Mesendoderm (in vitro differentiated cells): ENCODE data around the gene ADAMTS17.

Source experiments
- DNase-seq: peaks from one replicate; pipeline ENCODE4 v3.0.0; 2013
- H2AK5ac ChIP-seq: 2 replicates; pipeline ENCODE4 v1.6.1; 2013; ENCODE audit warnings: low read length, inconsistent platforms
- H2BK120ac ChIP-seq: 2 replicates; pipeline ENCODE4 v1.6.1; 2013; ENCODE audit warnings: low read depth, mild to moderate bottlenecking, low read length, moderate library complexity, mixed read lengths
- H2BK15ac ChIP-seq: replicated peaks from 2 replicates; pipeline ENCODE4 v1.6.1; 2013; ENCODE audit warnings: low read depth, mild to moderate bottlenecking, moderate library complexity
- H2BK5ac ChIP-seq: 2 replicates; pipeline ENCODE4 v1.6.1; 2013; ENCODE audit warnings: low read length, inconsistent platforms
- H3K18ac ChIP-seq: 2 replicates; pipeline ENCODE4 v1.6.1; 2013; ENCODE audit warnings: mild to moderate bottlenecking, low read length, mixed read lengths
- H3K23ac ChIP-seq: one replicate; pipeline ENCODE4 v1.6.1; 2013; ENCODE audit warnings: low read length
- H3K27ac ChIP-seq: 2 replicates; pipeline ENCODE4 v1.5.1; 2013; ENCODE audit warnings: low read depth, mild to moderate bottlenecking, inconsistent platforms, low read length, moderate library complexity
- H3K27me3 ChIP-seq: 2 replicates; pipeline ENCODE4 v1.6.1; 2013; ENCODE audit warnings: low read length, control low read depth, mild to moderate bottlenecking, inconsistent platforms; ENCODE audit not compliant: insufficient read depth, poor library complexity
- H3K36me3 ChIP-seq: 2 replicates; pipeline ENCODE4 v1.6.1; 2013; ENCODE audit warnings: low read length, inconsistent platforms; ENCODE audit not compliant: control insufficient read depth, insufficient read depth
- H3K4ac ChIP-seq: one replicate; pipeline ENCODE4 v1.6.1; 2013; ENCODE audit warnings: low read depth, mild to moderate bottlenecking, low read length, moderate library complexity
- H3K4me1 ChIP-seq: 2 replicates; pipeline ENCODE4 v1.6.1; 2013; ENCODE audit warnings: low read depth, low read length, inconsistent platforms; ENCODE audit not compliant: control insufficient read depth
- H3K4me2 ChIP-seq: 2 replicates; pipeline ENCODE4 v1.6.1; 2013; ENCODE audit warnings: low read length
- H3K4me3 ChIP-seq: 2 replicates; pipeline ENCODE4 v1.5.1; 2013; ENCODE audit warnings: mild to moderate bottlenecking, low read length
- H3K56ac ChIP-seq: one replicate; pipeline ENCODE4 v1.6.1; 2013; ENCODE audit warnings: low read length
- H3K79me1 ChIP-seq: 2 replicates; pipeline ENCODE4 v1.6.1; 2013; ENCODE audit warnings: low read length, inconsistent platforms
- H3K79me2 ChIP-seq: 2 replicates; pipeline ENCODE4 v1.6.1; 2013; ENCODE audit warnings: mild to moderate bottlenecking, low read length; ENCODE audit not compliant: control insufficient read depth, insufficient read depth
- H3K9ac ChIP-seq: 2 replicates; pipeline ENCODE4 v1.6.1; 2013; ENCODE audit warnings: low read length, inconsistent platforms
- H4K5ac ChIP-seq: one replicate; pipeline ENCODE4 v1.6.1; 2013; ENCODE audit warnings: low read length
- H4K8ac ChIP-seq: one replicate; pipeline ENCODE4 v1.6.1; 2013; ENCODE audit warnings: low read depth, mild to moderate bottlenecking, control low read depth, low read length, moderate library complexity
- WGBS: extraction: QIAGEN DNeasy Blood & Tissue Kit; methylation state at CpG from one replicate; pipeline ENCODE4 v1.1.7; 2013; ENCODE audit warnings: low lambda C conversion rate, missing lambda C conversion rate; ENCODE audit not compliant: insufficient coverage; ENCODE audit errors: extremely low coverage; 5-methylcytosine and 5-hydroxymethylcytosine counted together

ADAMTS17 gene

GRCh38 chr15:100115066-100115710, 226.6 kb downstream of the ADAMTS17 start:
- Histone ChIP-seq H3K4ac (no peak overlapping the region), H2BK120ac (no peak overlapping the region), H2AK5ac (no peak overlapping the region), H3K27me3 (no peaks in the 10 kb centered on the region), H3K36me3 (no peaks in the 10 kb centered on the region), H3K4me2 (no peak overlapping the region), H3K79me2 (no peaks in the 10 kb centered on the region), H4K8ac (no peak overlapping the region), H2BK5ac (no peak overlapping the region), H3K9ac (no peak overlapping the region), H3K4me3 (no peak overlapping the region), H3K4me1 (peaks cover 2% of the 10 kb centered on the region), H3K56ac (no peak overlapping the region), H2BK15ac (no peak overlapping the region), H4K5ac (no peak overlapping the region), H3K18ac (no peak overlapping the region), H3K23ac (no peak overlapping the region), H3K79me1 (no peaks in the 10 kb centered on the region), H3K27ac (no peak overlapping the region)
- WGBS, result no CpG with 5 or more reads among the region's 19 CpGs
- no peak for DNase-seq

GRCh38 chr15:100114571-100114970, 227.2 kb downstream of the ADAMTS17 start:
- Histone ChIP-seq H2BK5ac (no peak overlapping the region), H4K8ac (no peak overlapping the region), H3K4me3 (no peak overlapping the region), H3K56ac (no peak overlapping the region), H3K4ac (no peak overlapping the region), H3K4me2 (no peak overlapping the region), H3K9ac (no peak overlapping the region), H3K23ac (no peak overlapping the region), H3K27ac (no peak overlapping the region), H3K79me2 (no peaks in the 10 kb centered on the region), H3K18ac (no peak overlapping the region), H2AK5ac (no peak overlapping the region), H3K4me1 (peaks cover 2% of the 10 kb centered on the region), H3K27me3 (no peaks in the 10 kb centered on the region), H3K36me3 (no peaks in the 10 kb centered on the region), H2BK15ac (no peak overlapping the region), H2BK120ac (no peak overlapping the region), H4K5ac (no peak overlapping the region), H3K79me1 (no peaks in the 10 kb centered on the region)
- no CpG with 5 or more reads among the region's 9 CpGs for WGBS
- DNase-seq, result peak; percentile 54

GRCh38 chr15:100114100-100114499, 227.7 kb downstream of the ADAMTS17 start:
- no peak overlapping the region for H2BK5ac ChIP-seq
- no peak overlapping the region for H3K23ac ChIP-seq
- H2BK120ac ChIP-seq, result no peak overlapping the region
- no peaks in the 10 kb centered on the region for H3K79me1 ChIP-seq
- no peaks in the 10 kb centered on the region for H3K36me3 ChIP-seq
- H3K18ac ChIP-seq, result no peak overlapping the region
- no peak overlapping the region for H4K8ac ChIP-seq
- no peak overlapping the region for H3K27ac ChIP-seq
- H3K27me3 ChIP-seq, result no peaks in the 10 kb centered on the region
- H3K4me2 ChIP-seq, result no peak overlapping the region
- H3K79me2 ChIP-seq, result no peaks in the 10 kb centered on the region
- no peak overlapping the region for H4K5ac ChIP-seq
- no peak overlapping the region for H3K56ac ChIP-seq
- H2BK15ac ChIP-seq, result no peak overlapping the region
- no CpG with 5 or more reads among the region's 8 CpGs for WGBS
- H3K9ac ChIP-seq, result no peak overlapping the region
- no peak overlapping the region for H3K4ac ChIP-seq
- no peak overlapping the region for H3K4me3 ChIP-seq
- peaks cover 2% of the 10 kb centered on the region for H3K4me1 ChIP-seq
- H2AK5ac ChIP-seq, result no peak overlapping the region
- no peak for DNase-seq

GRCh38 chr15:100113351-100114080, 228.3 kb downstream of the ADAMTS17 start:
- Histone ChIP-seq H2AK5ac (no peak overlapping the region), H3K79me2 (no peaks in the 10 kb centered on the region), H4K8ac (no peak overlapping the region), H3K9ac (no peak overlapping the region), H2BK120ac (no peak overlapping the region), H3K18ac (no peak overlapping the region), H3K79me1 (no peaks in the 10 kb centered on the region), H3K56ac (no peak overlapping the region), H3K4ac (no peak overlapping the region), H2BK5ac (no peak overlapping the region), H3K4me2 (no peak overlapping the region), H3K4me3 (no peak overlapping the region), H2BK15ac (no peak overlapping the region), H3K27me3 (no peaks in the 10 kb centered on the region), H4K5ac (no peak overlapping the region), H3K4me1 (peaks cover 2% of the 10 kb centered on the region), H3K23ac (no peak overlapping the region), H3K36me3 (no peaks in the 10 kb centered on the region), H3K27ac (no peak overlapping the region)
- no peak for DNase-seq
- WGBS, result no CpG with 5 or more reads among the region's 16 CpGs

- Histone ChIP-seq H2BK120ac (no peak overlapping the region), H3K4me2 (no peak overlapping the region), H4K8ac (no peak overlapping the region), H3K56ac (no peak overlapping the region), H3K27ac (no peak overlapping the region), H3K4me3 (no peak overlapping the region), H3K9ac (no peak overlapping the region), H4K5ac (no peak overlapping the region), H2BK15ac (no peak overlapping the region), H3K4ac (no peak overlapping the region), H3K27me3 (no peaks in the 10 kb centered on the region), H3K23ac (no peak overlapping the region), H3K36me3 (no peaks in the 10 kb centered on the region), H3K4me1 (peaks cover 2% of the 10 kb centered on the region), H3K18ac (no peak overlapping the region), H3K79me2 (no peaks in the 10 kb centered on the region), H2AK5ac (no peak overlapping the region), H2BK5ac (no peak overlapping the region), H3K79me1 (no peaks in the 10 kb centered on the region)
- no CpG with 5 or more reads among the region's 14 CpGs for WGBS
- DNase-seq, result no peak
Measured at GRCh38 chr15:100112636-100113305, 229.0 kb downstream of the ADAMTS17 start.
